Tibial artery (tissue), 4 donors: Measurements from ENCODE around the gene SERPINB8.

Source experiments
- DNase-seq, 2 donors: peaks; one replicate each; pipeline ENCODE4 v3.0.0-alpha.2; 2019
- H3K27ac ChIP-seq, 2 donors: fragments of 200-600 bp; sonication (generic) in 1 of 2; 1 replicate in 1 of 2; 2 replicates in 1 of 2; pipeline ENCODE4 v1.5.1; 2018 to 2019; ENCODE audit warnings: mild to moderate bottlenecking in 1 of 2
- H3K27me3 ChIP-seq, 2 donors: fragments of 200-600 bp; sonication (generic) in 1 of 2; one replicate each; pipeline versions ENCODE4 v1.5.1 to v1.6.0; 2016 to 2019
- H3K36me3 ChIP-seq, 3 donors: fragments of 200-600 bp; sonication (generic) in 2 of 3; one replicate each; pipeline ENCODE4 v1.5.1; 2016 to 2019; ENCODE audit warnings: mild to moderate bottlenecking in 2 of 3
- H3K4me1 ChIP-seq, 4 donors: fragments of 200-600 bp; sonication (generic) in 2 of 4; 1 replicate in 3 of 4; 2 replicates in 1 of 4; pipeline ENCODE4 v1.5.1; 2016 to 2019
- H3K4me3 ChIP-seq, 2 donors: fragments of 200-600 bp; sonication (generic) in 1 of 2; 1 replicate in 1 of 2; 2 replicates in 1 of 2; pipeline ENCODE4 v1.5.1; 2018 to 2019; ENCODE audit warnings: mild to moderate bottlenecking in 2 of 2
- H3K9me3 ChIP-seq, 3 donors: fragments of 200-600 bp; sonication (generic) in 1 of 3; one replicate each; pipeline ENCODE4 v1.5.1; 2016 to 2019
- intact Hi-C: fragments of 100-400 bp; cut with DNase I; formaldehyde crosslinking; loops from one replicate; pipeline ENCODE4 v1.15.0; 2023; ENCODE audit warnings: low total_unique reads
- TF ChIP-seq, protein P1 (sequence below), 2 experiments: fragments of 200-600 bp in 1 of 2; fragments of 450-650 bp in 1 of 2; IDR thresholded peaks; one replicate each; pipeline ENCODE4 v1.5.1; 2017 to 2019; ENCODE audit warnings: antibody characterized with exemption in 2 of 2, mild to moderate bottlenecking in 1 of 2, moderate library complexity in 1 of 2

SERPINB8 gene

DNA sequence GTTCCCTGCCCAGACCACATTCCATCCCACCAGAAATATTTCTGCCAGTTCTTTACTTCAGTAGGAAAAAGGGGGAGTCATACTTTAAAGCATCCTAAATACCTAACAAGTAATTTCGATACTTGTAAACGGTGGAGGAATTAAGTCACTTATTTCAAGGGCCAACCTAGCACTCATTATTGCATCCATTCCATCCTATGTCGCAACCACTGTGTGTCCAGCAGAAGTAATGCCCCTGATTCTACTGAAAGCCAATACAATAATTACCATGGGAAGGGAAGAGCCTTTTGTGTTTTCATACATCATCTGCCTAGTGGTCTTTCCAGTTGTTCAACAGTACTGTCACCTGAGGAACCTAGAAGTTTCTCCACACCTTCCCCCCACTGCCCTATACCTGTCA is 12.5 kb downstream of the SERPINB8 start:
- intact Hi-C loops: no loop called here
- Histone ChIP-seq H3K27me3 (no peaks in the 10 kb centered on the region), H3K36me3 (peaks cover 48 to 62% (median 58%) of the 10 kb centered on the region in 3 donors), H3K9me3 (no peaks in the 10 kb centered on the region), H3K4me3 (no peak overlapping the region), H3K4me1 (peaks cover 0 to 11% (median 4%) of the 10 kb centered on the region in 4 donors), H3K27ac (no peak overlapping the region)
- TF ChIP-seq, protein P1, sequence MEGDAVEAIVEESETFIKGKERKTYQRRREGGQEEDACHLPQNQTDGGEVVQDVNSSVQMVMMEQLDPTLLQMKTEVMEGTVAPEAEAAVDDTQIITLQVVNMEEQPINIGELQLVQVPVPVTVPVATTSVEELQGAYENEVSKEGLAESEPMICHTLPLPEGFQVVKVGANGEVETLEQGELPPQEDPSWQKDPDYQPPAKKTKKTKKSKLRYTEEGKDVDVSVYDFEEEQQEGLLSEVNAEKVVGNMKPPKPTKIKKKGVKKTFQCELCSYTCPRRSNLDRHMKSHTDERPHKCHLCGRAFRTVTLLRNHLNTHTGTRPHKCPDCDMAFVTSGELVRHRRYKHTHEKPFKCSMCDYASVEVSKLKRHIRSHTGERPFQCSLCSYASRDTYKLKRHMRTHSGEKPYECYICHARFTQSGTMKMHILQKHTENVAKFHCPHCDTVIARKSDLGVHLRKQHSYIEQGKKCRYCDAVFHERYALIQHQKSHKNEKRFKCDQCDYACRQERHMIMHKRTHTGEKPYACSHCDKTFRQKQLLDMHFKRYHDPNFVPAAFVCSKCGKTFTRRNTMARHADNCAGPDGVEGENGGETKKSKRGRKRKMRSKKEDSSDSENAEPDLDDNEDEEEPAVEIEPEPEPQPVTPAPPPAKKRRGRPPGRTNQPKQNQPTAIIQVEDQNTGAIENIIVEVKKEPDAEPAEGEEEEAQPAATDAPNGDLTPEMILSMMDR (IDR thresholded peaks at IDR 0.05): no peak
- no peak for DNase-seq

DNA sequence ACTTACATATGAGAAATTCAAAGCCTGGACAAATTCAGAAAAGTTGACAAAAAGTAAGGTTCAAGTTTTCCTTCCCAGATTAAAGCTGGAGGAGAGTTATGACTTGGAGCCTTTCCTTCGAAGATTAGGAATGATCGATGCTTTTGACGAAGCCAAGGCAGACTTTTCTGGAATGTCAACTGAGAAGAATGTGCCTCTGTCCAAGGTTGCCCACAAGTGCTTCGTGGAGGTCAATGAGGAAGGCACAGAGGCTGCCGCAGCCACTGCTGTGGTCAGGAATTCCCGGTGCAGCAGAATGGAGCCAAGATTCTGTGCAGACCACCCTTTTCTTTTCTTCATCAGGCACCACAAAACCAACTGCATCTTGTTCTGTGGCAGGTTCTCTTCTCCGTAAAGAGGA is 17.0 kb downstream of the SERPINB8 start:
- Histone ChIP-seq H3K27me3 (no peaks in the 10 kb centered on the region), H3K4me1 (no peaks in the 10 kb centered on the region), H3K4me3 (no peak overlapping the region), H3K9me3 (no peaks in the 10 kb centered on the region), H3K36me3 (peaks cover 47 to 62% (median 50%) of the 10 kb centered on the region in 3 donors), H3K27ac (no peak overlapping the region)
- DNase-seq: no peak
- intact Hi-C loops: loop anchor here (5.0 kb wide), 1 partner anchor 35 kb away; no protein-coding TSS in a partner anchor
- TF ChIP-seq, protein P1 (IDR thresholded peaks at IDR 0.05): no peak

DNA sequence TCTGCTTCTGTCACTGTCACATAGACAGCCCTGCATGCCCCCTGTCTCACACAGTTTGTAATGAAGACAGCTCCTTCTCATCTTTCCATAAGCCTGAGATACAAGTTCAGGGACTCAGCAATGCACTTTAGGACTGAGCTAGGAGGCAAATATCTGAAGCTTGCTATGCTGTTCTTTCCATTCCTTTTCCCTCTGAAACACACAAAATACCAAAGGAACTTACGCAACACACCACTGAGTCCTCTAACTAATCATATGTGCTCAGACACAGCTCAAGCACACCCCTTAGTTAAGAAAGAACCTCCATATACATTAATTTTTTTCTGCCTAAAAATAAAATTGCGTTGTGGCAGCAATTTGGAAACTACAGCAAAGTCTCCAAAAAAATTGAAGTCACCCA is 17.9 kb downstream of the SERPINB8 start:
- no peak overlapping the region for H3K4me3 ChIP-seq
- intact Hi-C loops: loop anchor here (5.0 kb wide), 1 partner anchor 35 kb away; no protein-coding TSS in a partner anchor
- peaks cover 39 to 53% (median 42%) of the 10 kb centered on the region in 3 donors for H3K36me3 ChIP-seq

DNA sequence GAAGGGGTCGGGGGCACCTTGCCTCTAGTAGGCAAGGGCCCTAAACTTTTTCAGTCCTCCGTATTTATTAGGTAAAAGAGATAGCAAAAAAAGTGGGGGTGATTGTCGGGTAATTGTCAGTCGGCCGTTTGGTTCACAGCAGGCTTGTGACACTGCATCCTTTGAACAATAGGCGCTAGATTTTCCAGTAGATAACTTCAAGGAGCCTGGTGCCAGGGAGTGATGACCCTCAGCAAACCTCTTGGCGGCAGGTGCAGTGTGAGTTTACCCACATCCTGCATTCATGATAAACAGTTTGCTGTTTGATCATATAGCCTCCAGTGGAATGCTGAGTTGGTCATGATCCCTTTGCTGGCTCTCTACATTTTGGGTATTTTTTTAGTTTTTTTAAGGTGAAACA is 22.9 kb downstream of the SERPINB8 start:
- TF ChIP-seq, protein P1 (IDR thresholded peaks at IDR 0.05): no peak
- DNase-seq: no peak
- Histone ChIP-seq H3K27me3 (no peaks in the 10 kb centered on the region), H3K36me3 (peaks cover 2 to 8% (median 5%) of the 10 kb centered on the region in 3 donors), H3K27ac (no peak overlapping the region), H3K4me1 (peaks cover 0 to 4% (median 0%) of the 10 kb centered on the region in 4 donors), H3K4me3 (no peak overlapping the region), H3K9me3 (no peaks in the 10 kb centered on the region)
- intact Hi-C loops: no loop called here

More for the DNA sequence above, 17.9 kb downstream of the SERPINB8 start:
- no peak for DNase-seq
- no peaks in the 10 kb centered on the region for H3K9me3 ChIP-seq
- TF ChIP-seq, protein P1 (IDR thresholded peaks at IDR 0.05): no peak
- no peaks in the 10 kb centered on the region for H3K27me3 ChIP-seq
- no peaks in the 10 kb centered on the region for H3K4me1 ChIP-seq
- H3K27ac ChIP-seq: no peak overlapping the region

DNA sequence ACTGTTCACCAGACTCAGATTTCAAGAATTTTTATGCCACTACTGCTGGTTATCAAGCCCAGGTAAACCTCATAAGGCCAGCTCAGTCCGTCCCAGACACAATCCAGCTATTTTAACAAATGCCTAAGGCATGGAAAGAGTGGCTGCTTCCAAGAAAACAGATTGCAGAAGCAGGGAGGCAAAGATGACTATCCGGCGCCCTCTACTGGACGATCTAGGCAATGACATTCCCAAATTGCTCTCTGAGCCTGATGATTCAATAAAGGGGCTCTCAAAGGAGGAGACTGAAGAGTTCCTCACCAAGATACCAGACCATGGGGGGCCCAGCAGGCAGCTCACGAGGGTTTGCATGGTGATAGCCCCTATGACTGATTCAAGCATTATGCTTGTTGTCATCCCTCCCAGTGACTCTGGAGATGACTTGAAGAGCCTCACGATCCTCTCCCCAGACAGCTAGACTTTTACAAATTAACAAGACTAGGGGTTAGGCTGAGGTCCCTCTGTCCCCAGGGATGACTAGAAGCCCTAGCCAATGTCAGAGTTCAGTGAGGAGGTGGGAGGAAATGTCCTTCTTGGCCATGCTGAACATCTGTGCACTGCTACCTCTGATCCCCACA is 25.0 kb downstream of the SERPINB8 start:
- H3K27me3 ChIP-seq: no peaks in the 10 kb centered on the region
- peaks cover 0 to 4% (median 0%) of the 10 kb centered on the region in 4 donors for H3K4me1 ChIP-seq
- TF ChIP-seq, protein P1 (IDR thresholded peaks at IDR 0.05): peak; percentile 68 to 91
- intact Hi-C loops: no loop called here
- peak in 1 of 2 donors; percentile 35 for DNase-seq
- H3K4me3 ChIP-seq: no peak overlapping the region
- H3K36me3 ChIP-seq: no peaks in the 10 kb centered on the region
- no peak overlapping the region for H3K27ac ChIP-seq
- no peaks in the 10 kb centered on the region for H3K9me3 ChIP-seq
